PFSK-1 (cell line): ENCODE results near the gene EXOC4.

ENCODE experiments used
- POLR2AphosphoS5 ChIP-seq: IDR thresholded peaks from 2 replicates; pipeline ENCODE4 v1.6.1; 2012; ENCODE audit warnings: low read depth, mild to moderate bottlenecking, control low read depth, low read length, moderate library complexity
- REST ChIP-seq, 2 experiments: IDR thresholded peaks; 2 replicates each; pipeline versions ENCODE4 v1.6.1 to v1.8.0; 2011 to 2012; ENCODE audit warnings: low read depth in 2 of 2, low read length in 2 of 2, control low read depth in 1 of 2, inconsistent platforms in 1 of 2, mild to moderate bottlenecking in 1 of 2, moderate library complexity in 1 of 2; ENCODE audit not compliant: insufficient read depth in 1 of 2
- TAF1 ChIP-seq: IDR thresholded peaks from 2 replicates; pipeline ENCODE4 v1.6.1; 2012; ENCODE audit warnings: low read length, control low read depth, borderline replicate concordance; ENCODE audit not compliant: insufficient read depth

GRCh38 chr7:133947458-133948254 is 694.8 kb downstream of the EXOC4 start:
- no peak for TF ChIP-seq POLR2AphosphoS5
- no peak for TF ChIP-seq TAF1
- no peak for TF ChIP-seq REST (IDR thresholded peaks at IDR 0.05; ENCODE audit: insufficient read depth in 1 of 2, low read depth in 2 of 2, low read length in 2 of 2)
